BJ (cell line): ENCODE results near the gene NPPA. TPM values are rescaled to one million over a fixed set of nuclear protein-coding genes. Genes with fewer than 3 reads are reported as not detected.
"Not testable (repeated sequence)": the region's sequence is repeated elsewhere in the genome, so short reads cannot be mapped to it uniquely, and the experiment has no call there.

Experiments
- CTCF ChIA-PET: fragments of 350-600 bp; formaldehyde crosslinking; extraction: SDS; loops from one replicate; lab custom pipeline; 2021; ENCODE audit warnings: antibody characterized with exemption, inconsistent platforms; lab: Yijun Ruan, JAX
- POLR2A ChIA-PET: fragments of 300-600 bp; sonication (Branson Sonifier 250); formaldehyde crosslinking; extraction: SDS; loops from one replicate; lab custom pipeline; 2021; ENCODE audit warnings: antibody characterized with exemption; lab: Charles Lee
- DNase-seq: peaks from one replicate; pipeline ENCODE4 v3.0.0-alpha.2; 2011; ENCODE audit warnings: low read depth
- H3K27me3 ChIP-seq: 2 replicates; pipeline ENCODE4 v1.6.0; 2011; ENCODE audit warnings: low read length; ENCODE audit not compliant: control insufficient read depth, insufficient read depth
- H3K36me3 ChIP-seq: 2 replicates; pipeline ENCODE4 v1.5.1; 2011; ENCODE audit warnings: low read length; ENCODE audit not compliant: control insufficient read depth, insufficient read depth
- H3K4me3 ChIP-seq: 2 replicates; pipeline ENCODE4 v1.5.1; 2011; ENCODE audit warnings: low read depth, mild to moderate bottlenecking, control low read depth, low read length
- polyA minus RNA-seq: library from RNA; depleted of rRNA, polyadenylated mRNA; stranded (reverse); fragments of >200 nt; gene quantifications from 2 replicates; pipeline ENCODE4 v1.2.3, GENCODE V29; 2011; rRNA and poly(A)+ RNA removed
- polyA plus RNA-seq: library from polyadenylated mRNA; depleted of rRNA; stranded (reverse); fragments of >200 nt; gene quantifications from 2 replicates; pipeline ENCODE4 v1.2.3, GENCODE V29; 2011; rRNA removed
- TF ChIP-seq, protein P1 (sequence below): IDR thresholded peaks from 2 replicates; pipeline ENCODE4 v1.5.1; 2011; ENCODE audit warnings: low read depth, mild to moderate bottlenecking, control low read depth, inconsistent platforms, low read length, moderate library complexity; ENCODE audit not compliant: insufficient read depth

The NPPA gene
- polyA plus RNA-seq: not detected in 2 replicates
- polyA minus RNA-seq: not detected in 2 replicates

GRCh38 chr1:11847667-11848372 is at the start of gene NPPA:
Gene NPPA, minus strand, starts transcription at chr1:11847783. Its CDS starts 99 bp downstream, at chr1:11847684.
- ChIA-PET CTCF (interaction anchor here (0.6 to 3.0 kb wide), 3 partner anchors 9 to 60 kb away, joined by 3 to 10 read pairs (median 4); no protein-coding TSS in a partner anchor), POLR2A (no interaction called here)
- TF ChIP-seq, protein P1, sequence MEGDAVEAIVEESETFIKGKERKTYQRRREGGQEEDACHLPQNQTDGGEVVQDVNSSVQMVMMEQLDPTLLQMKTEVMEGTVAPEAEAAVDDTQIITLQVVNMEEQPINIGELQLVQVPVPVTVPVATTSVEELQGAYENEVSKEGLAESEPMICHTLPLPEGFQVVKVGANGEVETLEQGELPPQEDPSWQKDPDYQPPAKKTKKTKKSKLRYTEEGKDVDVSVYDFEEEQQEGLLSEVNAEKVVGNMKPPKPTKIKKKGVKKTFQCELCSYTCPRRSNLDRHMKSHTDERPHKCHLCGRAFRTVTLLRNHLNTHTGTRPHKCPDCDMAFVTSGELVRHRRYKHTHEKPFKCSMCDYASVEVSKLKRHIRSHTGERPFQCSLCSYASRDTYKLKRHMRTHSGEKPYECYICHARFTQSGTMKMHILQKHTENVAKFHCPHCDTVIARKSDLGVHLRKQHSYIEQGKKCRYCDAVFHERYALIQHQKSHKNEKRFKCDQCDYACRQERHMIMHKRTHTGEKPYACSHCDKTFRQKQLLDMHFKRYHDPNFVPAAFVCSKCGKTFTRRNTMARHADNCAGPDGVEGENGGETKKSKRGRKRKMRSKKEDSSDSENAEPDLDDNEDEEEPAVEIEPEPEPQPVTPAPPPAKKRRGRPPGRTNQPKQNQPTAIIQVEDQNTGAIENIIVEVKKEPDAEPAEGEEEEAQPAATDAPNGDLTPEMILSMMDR: no peak
- Histone ChIP-seq H3K4me3 (no peak within 1 kb of the TSS), H3K36me3 (peaks cover 11% of the 10 kb centered on the region), H3K27me3 (peaks cover 2% of the 10 kb centered on the region; the same call in 1 of the 2 replicates)
- DNase-seq: no peak

DNA sequence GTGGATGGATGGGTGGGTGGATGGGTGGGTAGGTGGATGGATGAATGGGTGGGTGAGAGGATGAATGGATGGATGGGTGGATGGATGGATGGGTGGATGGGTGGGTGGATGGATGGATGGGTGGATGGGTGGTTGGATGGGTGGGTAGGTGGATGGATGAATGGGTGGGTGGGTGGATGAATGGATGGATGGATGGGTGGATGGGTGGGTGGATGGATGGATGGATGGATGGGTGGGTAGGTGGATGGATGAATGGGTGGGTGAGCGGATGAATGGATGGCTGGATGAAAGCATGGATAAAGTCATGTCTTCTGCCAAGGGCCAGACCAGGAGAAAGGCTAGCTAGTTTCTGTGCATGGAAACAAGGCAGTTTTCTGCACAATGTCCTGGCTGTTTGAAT is 46.9 kb upstream of the NPPA start:
- POLR2A ChIA-PET, DNase-seq, H3K36me3 ChIP-seq, H3K4me3 ChIP-seq: not testable (repeated sequence)
- CTCF ChIA-PET: interaction anchor here (0.7 to 3.6 kb wide), 7 partner anchors 13 to 173 kb away, joined by 3 to 22 read pairs (median 3); no protein-coding TSS in a partner anchor
- H3K27me3 ChIP-seq: peaks cover 20% of the 10 kb centered on the region

- TF ChIP-seq, protein P1: peak; percentile 97
- DNase-seq: no peak
- Histone ChIP-seq H3K36me3 (no peaks in the 10 kb centered on the region), H3K27me3 (peaks cover 14% of the 10 kb centered on the region), H3K4me3 (no peak overlapping the region)
- CTCF ChIA-PET: interaction anchor here (0.8 to 3.6 kb wide), 13 partner anchors 8 to 173 kb away, joined by 3 to 22 read pairs (median 4); no protein-coding TSS in a partner anchor
- POLR2A ChIA-PET: no interaction called here
These were observed 46.3 kb upstream of the NPPA start for GRCh38 chr1:11893907-11894251.

- ChIA-PET POLR2A (interaction anchor here (0.8 kb wide), 1 partner anchor 16 kb away, joined by 6 read pairs; no protein-coding TSS in a partner anchor), CTCF (interaction anchor here (0.7 to 3.6 kb wide), 7 partner anchors 13 to 854 kb away, joined by 3 to 22 read pairs (median 3); no protein-coding TSS in a partner anchor)
- H3K27me3 ChIP-seq: peaks cover 8% of the 10 kb centered on the region; the same call in 1 of the 2 replicates
- H3K36me3 ChIP-seq: no peaks in the 10 kb centered on the region
- TF ChIP-seq, protein P1: no peak
- H3K4me3 ChIP-seq: no peak overlapping the region
- no peak for DNase-seq
These were observed 44.0 kb upstream of the NPPA start for GRCh38 chr1:11891433-11892186.

GRCh38 chr1:11888877-11889208 is 41.3 kb upstream of the NPPA start:
- no peak for DNase-seq
- no peak overlapping the region for H3K4me3 ChIP-seq
- POLR2A ChIA-PET: no interaction called here
- H3K36me3 ChIP-seq: no peaks in the 10 kb centered on the region
- H3K27me3 ChIP-seq: peaks cover 8% of the 10 kb centered on the region; the same call in 1 of the 2 replicates
- CTCF ChIA-PET: interaction anchor here (1.4 to 1.8 kb wide), 2 partner anchors 50 to 51 kb away, joined by 4 read pairs; no protein-coding TSS in a partner anchor
- TF ChIP-seq, protein P1: no peak
